Amniotic epithelial cell (primary cell): ENCODE measurements around the gene UBALD1.

Experiments used
- DNase-seq: peaks from one replicate; pipeline ENCODE4 v3.0.0-alpha.2; 2010; ENCODE audit warnings: low read depth

Gene UBALD1

DNA sequence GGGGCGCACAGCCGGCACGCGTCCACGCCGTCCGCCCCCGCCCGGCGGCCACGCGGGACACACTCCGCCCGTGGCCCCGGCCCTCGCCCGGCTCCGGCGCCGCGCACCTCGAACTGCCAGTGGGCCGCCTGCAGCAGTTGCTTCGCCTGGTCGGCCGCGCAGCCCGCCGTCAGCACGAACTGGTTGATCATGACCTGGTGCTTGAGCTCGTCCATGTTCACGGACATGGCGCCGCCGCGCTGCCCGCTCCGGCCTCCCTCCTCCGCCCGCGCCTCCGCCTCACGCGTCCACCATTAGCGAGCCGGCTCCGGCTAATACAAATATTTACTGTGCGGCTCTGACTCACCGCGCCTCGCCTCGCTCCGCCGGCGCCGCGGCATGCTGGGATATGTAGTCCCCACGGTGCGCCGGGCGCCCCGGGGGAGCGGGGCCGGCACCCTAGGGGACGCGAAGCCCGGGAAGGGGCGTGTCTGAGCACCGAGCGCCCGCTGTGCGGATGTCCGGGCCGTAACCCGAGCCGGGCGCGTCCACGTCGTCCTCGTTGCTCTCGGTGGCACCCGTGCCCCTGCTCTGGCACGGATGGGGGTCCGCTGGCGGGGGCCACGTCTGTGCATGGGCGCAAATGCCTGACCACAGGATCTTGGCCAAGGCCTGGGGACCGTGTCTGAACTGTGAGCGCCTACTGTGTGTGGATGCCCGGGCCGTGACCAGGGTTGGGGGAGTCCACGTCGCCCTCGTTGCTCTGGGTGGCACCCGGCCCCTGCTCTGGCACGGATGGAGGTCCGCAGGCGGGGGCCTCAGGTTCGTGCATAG lies at the start of gene UBALD1:
Gene UBALD1, minus strand, starts transcription at position 318 of the 813 bp plus-strand sequence. Its CDS starts 91 bp downstream, at position 227.
- peak; percentile 86 for DNase-seq

DNA sequence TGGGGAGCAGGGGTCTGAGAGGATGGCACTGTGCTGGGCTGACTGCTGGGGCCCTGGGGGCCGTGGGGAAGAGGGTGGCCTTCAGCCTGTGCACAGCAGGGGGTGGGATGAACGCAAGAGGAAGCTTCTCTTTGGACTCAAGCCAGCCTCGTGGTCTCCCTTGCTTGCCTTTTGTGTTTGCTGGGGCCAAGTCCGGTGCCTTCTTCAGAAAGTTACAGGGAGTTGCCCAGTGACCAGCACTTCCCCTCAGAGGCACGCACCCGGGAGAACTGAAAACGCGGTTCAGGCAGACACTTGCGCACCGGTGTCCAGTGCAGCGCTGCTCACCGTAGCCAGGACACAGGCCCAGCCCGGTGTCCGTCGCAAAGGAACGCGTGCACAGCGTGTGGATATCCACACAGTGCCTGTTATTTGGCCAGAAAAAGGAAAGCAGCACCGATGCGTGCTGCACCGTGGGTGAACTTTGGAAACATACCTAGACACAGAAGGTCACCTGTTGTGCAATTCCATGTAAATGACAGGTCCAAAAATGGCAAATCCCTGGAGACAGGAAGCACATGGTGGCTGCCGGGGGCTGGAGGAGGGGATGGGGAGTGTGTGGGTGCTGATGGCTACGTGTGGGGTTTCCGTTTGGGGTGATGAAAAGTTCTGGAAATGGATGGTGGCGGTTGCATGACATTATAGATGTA lies 49.2 kb upstream of the UBALD1 start:
- peak; percentile 12 for DNase-seq

DNA sequence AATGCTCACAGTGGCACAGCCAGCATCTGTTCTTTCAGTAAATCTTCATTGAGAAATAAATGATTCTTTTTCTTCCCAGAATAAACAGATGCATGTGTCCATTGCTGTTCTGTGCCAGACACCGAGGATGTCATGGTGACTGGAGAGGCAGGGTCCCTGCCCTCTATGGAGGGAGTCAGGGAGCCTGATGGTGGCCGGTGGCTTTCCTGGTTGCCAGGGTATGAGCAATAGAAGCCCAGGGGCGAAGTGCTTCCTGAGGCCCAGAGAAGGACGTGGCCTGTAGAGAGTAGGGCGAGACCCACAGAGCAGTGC lies 48.7 kb upstream of the UBALD1 start:
- no peak for DNase-seq

DNA sequence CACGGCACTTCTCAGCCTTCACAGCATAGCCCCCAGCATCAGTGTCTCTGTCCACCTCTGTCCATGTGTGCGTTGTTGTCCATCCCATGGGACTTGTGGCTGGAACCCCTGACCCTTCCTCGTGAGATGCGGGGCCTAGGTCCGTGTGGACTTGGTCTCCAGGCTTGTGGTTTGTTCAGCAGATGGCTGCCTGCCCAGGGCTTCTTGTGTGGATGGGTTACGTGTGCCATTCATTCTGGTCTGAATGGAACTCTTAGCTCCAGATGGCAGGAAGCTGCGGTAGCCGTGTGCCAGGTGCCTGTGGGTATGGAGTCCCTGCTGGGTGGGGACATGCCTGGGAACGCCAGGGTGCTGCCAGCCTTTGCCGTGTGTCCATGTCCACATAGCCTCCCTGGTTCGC lies 47.0 kb upstream of the UBALD1 start:
- DNase-seq, result no peak

DNA sequence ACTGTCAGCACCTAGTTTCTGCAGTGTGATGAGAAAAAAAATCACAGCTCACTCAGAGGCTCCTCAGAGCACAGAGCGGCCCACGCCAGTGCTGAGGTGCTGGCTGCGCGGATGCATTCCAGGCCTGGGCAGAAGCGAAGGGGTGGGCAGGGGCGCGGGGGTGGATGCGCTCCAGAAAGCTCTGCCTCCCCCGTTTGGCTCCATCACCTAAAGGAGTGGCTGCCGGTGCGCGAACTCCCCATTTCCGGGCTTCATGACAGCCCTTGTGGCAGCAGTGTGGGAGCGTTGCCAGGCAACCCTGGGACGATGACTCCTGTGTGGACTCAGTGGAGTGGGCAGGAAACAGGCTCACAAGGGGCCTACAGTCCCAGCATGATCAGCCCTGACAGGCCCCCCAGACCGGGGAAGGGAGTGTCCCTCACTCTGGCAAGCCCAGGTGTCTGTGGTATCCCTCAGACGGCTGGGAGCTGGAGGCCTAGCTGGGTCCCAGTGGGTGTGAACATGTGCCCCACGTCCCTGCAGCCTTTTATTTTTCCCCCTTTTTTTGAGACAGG lies 45.8 kb upstream of the UBALD1 start:
- DNase-seq, result peak; percentile 57

DNA sequence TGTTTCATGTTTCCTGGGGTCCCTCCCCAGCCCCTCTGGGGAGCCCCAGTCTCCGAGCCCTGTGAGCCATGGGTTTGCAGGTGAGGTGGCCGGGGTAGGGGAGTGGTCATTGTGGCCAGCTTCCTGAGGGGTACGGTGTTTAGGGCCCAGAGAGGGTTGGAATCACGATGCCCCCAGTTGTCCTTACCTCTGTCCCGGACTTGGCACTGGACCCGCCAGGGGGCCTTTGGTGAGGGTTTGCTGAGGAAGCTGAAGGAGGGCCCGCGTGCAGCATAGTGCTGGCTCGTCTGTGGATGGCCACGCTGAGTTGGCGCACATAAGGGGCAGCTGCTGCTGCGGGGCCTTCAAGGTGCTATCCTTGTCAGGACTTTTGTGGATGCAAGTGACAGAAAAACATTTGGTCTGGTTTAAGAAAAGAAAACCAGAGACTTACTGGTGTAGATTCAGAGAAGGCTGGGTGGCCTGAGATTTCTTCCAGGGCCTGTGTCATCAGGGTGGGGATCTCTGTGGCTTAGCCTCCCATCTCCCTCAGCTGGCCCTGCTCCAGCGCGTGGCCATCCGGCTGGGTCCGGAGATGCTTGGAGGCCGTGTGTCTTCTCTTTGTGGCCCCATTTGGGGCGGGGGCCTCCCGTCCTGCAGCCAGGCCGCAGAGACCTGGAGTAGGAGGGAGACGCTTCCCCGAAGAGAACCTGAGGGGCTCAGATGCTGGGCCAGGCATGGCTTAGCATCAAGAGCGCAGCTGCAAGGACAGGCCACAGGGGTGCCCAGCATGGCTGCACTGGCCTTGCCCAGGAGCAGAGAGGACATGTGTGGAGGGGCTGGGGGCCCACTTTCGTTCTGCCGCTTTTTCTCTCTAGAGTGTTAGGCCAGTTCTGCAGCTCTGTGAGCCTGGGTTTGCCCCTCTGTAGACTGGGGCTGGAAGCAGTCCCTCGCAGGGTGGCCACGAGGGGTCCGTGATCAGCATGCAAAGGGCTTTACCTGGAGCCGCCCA lies 45.0 kb upstream of the UBALD1 start:
- DNase-seq, result no peak

DNA sequence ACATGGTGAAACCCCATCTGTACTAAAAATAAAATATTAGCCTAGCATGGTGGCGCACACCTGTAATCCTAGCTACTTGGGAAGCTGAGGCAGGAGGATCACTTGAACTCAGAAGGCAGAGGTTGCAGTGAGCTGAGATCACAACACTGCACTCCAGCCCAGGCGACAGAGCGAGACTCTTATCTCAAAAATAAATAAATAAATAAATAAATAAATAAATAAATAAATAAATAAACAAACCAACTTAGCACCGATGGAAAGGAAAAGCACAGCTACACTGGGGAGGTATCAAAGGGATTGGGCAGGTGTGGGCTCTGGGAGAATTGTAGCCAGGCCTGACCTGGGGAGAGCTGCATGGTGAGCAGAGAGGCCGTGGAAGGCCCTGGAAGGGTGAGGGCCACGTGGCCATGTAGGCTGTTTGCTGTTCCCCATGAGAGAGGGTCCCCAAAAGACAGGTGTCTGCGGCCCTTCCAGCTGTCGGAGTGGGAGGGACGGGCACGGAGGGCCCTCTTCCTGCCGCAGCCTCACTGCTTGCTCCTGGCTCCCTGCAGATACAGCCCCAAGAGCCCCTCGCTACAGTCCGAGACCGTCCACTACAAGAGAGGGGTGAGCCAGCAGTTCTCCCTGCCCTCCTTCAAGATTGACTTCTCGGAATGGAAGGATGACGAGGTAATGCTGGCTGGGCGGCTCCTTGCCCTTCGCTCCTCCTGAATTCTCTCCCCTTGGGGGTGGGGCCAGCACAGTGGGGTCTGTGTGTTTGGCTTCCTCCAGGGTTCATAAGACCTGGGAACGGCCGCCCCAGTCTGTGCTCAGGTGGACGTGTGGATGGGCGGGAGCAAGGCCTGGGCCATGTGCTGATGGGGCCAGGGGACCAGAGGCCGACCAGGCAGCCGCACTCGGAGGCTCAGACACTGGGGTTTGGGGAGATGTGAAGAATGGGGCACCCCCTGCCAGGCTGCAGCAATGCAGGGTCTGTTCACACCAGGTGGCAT lies 42.3 kb upstream of the UBALD1 start:
- DNase-seq, result no peak

DNA sequence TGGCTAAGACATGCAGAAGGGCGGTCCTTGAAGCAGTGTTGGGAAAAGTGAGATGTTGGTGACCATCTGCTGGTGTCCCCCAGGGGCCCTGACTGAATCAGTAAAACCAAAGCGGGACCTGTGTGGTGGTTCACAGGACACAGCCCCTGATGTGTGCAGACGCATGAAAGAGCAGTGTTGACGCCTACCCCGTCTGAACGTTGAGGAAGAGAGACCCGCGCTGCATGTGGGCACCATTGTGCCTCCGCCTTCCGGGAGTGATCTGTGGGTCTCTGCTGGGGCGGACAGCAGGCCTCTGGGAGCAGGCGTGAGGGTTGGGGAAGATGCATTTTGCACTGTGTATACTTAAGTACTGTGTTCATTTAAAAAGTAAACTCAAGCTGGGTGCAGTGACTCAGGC lies 41.5 kb upstream of the UBALD1 start:
- DNase-seq, result no peak

DNA sequence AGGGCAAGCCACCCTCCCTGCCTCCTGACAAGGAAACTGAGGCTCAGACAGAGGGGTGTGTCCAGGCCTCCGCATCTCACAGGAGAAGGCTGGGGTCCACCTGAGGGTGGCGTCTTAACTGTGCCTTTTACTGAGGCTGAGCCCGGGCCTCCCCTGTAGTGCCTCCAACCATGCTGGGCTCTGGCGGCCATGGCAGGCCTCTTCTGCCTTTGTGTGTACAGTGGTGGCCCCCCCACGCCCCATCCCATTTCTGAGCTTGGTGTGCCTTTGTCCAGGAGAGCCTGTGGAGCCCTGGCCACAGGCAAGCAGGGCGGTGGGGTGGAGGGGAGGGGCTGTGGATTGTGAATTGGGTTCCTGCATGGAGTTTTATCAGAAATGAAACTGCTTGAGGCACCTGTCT lies 41.1 kb upstream of the UBALD1 start:
- no peak for DNase-seq

DNA sequence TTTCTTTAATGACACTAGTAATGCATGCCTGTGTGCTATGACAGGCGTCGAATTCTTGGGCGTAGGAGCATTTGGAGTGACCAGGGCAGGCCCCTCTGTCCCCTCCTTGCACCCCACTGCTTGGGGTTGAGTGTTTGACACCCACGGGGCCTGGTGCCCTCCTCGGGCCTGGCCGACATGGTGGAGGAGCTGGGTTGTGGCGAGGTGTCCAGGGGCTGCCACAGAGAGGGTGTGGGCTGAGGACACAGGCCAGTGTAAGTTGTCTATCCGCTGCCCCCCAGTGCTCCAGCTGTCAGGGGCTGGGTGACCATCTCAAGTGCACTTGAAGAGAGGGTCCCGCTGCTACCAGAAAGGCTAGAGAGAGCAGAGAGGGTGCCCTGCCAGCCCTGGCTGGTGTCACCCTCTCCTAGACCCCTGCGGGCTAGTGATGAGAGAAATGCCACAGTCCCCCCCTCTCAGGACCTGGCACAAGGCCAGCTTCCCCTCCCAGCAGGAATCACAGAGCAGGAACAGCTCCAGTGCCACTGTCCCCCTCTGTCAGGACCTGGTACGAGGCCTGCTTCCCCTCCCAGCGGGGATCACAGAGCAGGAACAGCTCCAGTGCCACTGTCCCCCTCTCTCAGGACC lies 40.4 kb upstream of the UBALD1 start:
- no peak for DNase-seq

DNA sequence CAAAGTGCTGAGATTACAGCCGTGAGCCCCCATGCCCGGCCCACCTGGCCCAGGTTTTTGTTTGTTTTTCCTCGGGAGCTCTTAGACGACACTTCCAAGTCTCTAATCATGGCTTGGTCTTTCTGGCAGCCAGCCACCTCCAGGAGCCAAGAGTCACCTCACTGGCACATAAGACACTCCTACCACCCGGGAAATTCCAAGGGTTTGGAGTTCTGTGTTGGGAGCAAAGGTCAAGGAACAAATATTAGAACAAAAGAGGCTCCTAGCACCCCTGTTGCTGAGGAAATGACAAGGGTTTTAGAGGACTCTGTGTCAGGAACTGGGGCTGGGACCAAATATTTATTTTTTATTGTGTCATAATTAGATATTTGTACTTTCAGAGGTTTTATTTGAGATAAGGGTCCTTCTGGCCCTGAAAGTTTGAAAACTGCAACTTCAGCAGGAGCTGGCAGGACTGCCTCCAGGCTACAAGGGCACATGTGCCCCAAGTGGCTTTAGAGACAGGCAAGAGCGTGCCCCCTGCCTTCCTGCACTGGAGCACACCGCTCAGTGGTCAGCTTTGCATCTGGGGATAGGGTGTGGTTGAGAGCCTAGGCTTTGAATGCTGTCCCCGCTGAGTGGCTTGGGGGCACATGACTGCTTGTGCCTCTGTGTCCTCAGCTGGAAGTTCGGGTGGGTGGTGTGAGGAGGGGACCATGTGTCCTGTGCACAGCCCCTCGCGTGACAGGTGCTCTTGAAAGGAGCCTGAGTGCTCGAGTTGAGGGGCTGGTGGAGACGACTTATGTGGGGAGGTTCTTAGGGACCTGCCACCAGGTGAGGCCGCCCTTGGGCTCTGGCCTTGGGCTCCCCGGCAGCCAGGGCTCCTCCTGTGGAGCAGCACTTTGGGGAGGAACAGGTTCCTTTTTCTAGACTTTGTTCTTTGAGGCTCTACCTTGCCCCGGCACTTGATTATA lies 39.6 kb upstream of the UBALD1 start:
- DNase-seq, result no peak

DNA sequence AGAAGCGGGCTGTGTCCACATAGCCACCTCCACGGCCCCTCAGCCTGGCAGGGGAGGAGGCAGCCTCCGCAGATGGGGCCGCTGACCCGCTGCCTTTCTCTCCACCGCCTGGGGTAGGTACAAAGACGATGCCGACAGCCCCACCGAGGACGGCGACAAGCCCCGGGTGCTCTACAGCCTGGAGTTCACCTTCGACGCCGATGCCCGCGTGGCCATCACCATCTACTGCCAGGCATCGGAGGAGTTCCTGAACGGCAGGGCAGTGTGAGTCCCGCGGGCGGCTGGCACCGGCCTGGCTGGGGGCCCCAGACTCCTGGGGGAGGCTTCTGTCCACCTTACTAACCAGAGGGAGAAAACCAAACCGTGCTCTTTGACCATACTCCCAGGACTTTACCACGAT lies 37.9 kb upstream of the UBALD1 start:
- DNase-seq, result no peak

DNA sequence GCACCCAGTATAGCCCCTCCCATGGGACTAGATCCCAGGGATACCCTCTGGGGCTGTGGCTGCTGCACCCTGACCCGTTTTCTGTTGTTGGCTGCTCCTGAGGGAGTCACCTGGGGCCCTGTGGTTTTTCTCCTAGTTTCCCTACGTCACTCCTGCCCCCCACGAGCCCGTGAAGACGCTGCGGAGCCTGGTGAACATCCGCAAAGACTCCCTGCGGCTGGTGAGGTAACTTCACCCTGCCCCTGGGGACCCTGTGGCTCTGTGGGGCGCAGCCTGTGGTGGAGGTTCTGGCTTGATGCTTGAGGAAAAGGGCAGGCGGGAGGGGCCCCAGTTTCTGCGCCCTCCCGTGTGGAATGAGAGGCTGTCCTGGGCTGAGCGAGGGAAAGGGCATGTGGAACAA lies 37.1 kb upstream of the UBALD1 start:
- no peak for DNase-seq

DNA sequence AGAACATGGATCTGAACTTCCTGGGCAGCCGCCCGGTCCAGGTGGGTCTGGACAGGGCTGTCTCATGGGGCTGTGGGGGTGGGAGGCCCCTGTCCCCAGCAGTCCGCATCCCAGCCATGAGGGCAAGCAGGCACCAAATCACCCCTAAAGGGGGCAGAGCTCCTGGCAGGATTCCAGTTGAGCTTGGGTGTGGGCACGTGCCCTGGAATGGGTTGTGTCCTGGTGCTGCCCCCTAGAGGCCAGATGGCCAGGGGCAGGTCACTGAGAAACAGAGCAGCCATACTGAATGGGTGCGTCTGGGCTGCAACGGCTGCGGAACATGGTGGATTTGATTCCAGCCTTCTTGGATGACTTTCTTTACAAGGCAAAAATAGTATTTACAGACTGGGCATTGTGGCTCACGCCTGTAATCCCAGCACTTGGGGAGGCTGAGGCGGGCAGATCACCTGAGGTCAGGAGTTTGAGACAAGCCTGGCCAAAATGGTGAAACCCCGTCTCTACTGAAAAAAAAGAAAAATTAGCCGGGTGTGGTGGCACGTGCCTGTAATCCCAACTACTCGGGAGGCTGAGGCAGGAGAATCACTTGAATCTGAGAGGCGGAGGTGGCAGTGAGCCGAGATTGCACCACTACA lies 35.9 kb upstream of the UBALD1 start:
- DNase-seq, result peak; percentile 48

DNA sequence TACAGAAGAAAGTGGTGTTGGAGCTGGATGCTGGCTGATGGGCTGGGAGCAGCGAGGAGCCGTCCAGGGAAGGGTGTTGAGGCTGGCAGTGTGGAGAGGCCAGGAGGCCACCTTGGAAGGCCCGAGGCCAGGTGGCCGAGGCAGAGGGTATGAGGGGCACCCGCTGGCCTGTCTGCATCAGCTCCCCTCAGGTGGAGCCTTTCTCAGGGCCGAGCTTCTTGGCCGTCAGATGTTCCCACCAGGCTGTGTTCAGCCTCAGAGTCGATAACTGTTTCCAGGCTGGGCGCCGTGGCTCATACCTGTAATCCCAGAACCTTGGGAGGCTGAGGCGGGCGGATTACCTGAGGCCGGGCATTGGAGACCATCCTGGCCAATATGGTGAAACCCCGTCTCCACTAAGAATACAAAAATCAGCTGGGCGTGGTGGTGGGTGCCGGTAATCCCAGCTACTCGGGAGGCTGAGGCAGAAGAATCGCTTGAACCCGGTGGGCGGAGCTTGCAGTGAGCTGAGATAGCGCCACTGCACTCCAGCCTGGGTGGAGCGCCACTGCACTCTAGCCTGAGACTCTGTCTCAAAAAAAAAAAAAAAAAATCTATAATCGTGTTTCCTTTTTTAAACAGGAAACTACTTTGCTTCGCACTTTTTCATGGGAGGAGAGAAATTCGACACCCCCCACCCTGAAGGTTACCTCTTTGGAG lies 35.2 kb upstream of the UBALD1 start:
- no peak for DNase-seq

DNA sequence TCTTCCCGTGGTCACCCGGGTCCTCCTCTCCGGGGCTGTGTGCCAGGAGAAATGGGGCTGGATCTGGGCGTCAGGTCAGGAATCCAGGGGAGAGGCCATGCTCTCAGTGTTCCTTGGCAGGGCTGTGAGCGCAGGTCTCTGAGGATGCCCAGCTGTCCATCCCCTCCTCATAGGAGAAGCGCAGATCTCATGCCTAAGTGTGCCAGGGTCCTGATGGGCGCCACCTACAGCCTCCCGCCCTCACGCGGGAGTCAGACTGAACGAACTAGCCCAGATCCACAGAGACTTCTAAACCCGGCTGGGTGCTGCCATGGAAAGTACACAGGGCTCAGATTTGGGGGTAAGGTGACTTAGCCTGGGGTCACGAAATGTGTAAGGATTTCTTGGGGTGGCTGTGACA lies 34.2 kb upstream of the UBALD1 start:
- DNase-seq, result no peak

DNA sequence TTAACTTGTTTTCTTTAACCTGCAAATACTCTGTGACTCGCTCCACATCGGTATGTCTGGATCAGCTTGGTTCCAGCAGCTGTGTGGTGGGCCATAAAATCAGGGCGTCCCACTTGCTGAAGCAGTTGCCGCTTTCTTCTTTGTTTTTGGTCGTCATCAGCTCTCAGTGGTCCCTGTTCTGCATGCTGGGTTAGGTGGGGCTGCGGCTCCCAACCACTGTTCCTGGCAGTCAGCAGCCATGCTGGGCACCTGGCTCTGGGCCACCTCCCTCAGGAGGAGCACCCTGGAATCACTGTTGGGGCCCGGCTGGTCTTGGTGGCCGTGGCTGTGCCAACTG lies 32.9 kb upstream of the UBALD1 start:
- DNase-seq, result no peak
